NCI-H1417 treated with DMSO at 0.1 percent for 48 hours (cell line): ENCODE measurements around the gene CPNE5.
"Not testable (repeated sequence)": the region's sequence is repeated elsewhere in the genome, so short reads cannot be mapped to it uniquely, and the experiment has no call there.

Experiments used
- DNase-seq: peaks from one replicate; lab custom pipeline; 2025; lab: John Stamatoyannopoulos, UW

CPNE5 gene

DNA sequence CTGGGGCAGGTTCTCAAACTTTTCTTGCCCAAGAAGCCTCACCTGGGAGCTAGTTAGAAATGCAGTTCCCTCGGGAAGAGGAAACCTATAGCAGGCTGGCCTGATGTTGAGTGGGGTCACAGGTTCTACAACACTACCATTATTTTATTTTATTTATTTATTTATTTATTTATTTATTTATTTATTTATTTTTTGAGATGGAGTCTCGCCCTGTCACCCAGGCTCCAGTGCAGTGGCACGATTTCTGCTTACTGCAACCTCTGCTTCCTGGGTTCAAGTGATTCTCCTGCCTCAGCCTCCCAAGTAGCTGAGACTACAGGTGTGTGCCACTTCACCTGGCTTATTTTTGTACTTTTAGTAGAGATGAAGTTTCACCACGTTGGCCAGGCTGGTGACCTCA is 115.3 kb downstream of the CPNE5 start:
- not testable (repeated sequence) for DNase-seq

DNA sequence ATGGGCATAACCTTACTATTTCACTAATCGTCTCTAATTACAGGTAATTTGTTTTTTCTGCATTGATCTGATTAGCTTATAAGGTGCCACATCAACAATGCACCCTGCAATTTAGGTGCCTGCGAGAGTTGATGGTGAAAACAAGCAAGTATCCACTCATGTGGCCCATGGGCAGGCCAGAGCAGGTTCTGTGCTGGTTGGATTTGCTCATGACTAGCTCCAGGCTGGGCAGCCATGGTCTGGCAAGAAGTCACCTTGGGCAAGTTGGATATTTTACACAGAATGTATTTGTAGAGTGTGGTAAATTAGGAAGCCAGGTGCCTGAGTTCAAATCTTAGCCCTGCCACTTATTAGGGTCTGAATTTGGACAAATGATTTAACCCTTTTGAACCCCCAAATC is 116.4 kb downstream of the CPNE5 start:
- DNase-seq = no peak

DNA sequence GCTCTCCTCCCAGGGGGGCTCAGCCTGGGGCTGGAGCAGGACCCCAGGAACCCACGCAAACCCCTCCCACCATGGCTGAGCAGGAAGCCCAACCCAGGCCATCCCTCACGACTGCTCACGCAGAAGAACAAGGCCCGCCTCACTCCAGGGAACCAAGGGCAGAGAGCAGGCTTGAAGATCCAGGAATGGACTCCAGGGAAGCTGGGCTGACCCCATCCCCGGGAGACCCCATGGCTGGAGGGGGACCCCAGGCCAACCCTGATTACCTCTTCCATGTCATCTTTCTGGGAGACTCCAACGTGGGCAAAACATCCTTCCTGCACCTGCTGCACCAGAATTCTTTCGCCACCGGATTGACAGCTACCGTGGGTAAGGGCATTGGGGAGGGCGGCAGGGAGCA is 116.9 kb downstream of the CPNE5 start:
- DNase-seq = no peak

DNA sequence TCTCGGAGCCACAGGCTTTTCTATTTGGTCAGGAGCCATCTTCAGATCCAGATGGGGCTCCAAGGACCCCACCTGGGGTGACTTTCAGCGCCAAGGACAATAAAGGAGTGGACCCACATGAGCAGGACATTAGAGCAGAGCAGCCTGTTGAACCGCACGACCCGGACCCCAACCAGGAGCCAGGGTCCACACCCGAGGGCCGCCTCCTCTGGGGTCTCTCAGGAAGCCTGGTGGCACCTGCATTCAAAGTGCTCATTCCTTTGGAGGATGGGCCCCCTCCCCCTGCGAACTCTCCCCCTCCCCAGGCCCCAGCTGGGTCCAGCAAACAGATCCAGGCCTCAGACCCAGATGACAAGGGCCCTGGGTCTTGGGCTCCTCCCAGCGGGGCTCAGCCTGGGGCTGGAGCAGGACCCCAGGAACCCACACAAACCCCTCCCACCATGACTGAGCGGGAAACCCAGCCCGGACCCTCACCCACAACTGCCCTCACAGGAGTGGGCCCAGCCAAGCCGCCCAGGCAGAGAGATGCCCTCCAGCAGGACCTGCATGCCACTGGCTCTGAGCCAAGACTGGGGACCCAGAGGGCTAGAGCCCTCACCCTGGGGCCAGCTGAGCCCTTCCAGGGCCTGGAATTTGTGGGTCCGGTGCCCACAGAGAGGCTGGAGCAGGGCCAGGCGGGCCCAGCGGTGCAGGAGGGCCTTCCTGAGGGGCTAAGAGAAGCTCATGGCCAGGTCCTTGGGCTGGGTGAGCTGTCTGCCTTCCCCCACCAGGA is 117.7 kb downstream of the CPNE5 start:
- no peak for DNase-seq

DNA sequence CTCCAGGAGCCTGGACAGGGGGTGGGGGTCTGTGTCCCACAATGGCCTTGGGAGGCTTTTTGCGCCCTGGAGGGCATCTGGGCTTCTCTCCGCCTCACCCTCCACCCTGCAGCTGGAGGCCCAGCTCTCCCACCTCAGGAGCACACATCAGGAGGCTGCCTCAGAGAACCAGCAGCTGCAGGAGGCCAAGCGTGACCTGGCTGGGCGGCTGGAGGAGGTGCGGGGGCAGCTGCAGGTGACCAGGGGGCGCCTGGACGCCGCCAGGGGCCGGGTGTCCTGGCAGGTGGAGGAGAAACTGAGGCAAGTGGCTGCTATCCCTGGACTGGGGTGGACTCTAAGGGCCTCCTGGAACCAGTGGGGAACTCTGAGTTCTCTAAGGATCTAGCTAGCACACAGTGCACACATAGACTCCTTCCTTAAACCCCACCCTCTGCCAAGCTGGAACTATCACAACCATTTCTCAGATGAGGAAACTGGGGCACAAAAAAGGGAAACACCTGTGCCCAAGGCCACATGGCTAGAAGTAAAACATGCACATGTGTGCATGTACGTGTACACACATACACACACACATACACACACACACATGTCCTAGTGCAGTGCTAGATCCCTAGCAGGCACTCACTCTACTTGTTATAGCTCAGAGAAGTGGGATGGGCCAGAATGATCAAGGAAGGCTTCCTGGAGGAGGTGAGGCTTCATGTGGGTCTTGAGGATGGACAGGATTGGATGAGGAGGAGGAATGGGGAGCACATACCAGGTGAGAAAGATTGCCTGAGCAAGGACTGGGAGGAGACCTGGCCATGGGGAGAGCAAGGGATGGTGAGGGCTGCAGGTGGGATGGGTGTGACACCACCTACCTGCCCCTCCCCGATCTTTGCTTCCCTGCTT is 118.7 kb downstream of the CPNE5 start:
- DNase-seq = no peak

DNA sequence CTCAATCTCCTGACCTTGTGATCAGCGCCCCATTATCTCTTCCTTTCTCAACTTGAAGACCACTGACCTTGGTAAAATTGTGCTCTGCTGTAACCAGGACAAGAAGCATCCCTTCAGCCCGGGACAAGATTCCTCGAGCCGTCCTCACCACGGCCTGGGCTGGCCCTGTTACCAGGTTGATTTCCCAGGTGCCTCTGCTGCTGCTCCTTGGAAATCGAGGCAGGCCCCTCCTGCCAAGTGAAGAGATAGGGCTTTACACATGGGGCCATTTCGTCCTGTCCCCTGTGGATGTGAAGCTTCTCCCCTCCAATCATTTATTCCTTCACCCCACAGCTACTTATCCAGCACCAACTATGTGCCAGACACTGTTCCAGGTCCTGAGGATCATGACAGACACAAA is 120.1 kb downstream of the CPNE5 start:
- no peak for DNase-seq

DNA sequence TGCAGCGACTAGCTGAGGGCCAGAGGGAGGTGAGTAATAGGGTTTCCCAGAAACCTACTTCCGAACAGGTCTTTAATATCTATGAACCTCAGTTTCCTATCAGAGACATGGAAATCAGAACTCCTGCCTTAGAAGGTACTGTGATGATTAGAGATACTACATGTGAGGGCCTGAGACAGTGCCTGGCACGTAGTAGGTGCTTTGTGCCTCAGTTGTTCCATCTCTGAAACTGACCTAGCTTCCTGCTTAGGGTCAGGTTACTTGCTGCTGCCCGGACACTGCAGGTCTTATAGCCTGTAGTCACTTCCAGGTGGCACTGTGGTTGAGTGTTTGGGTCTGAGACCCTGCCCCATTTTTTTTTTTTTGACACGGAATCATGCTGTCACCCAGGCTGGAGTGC is 120.7 kb downstream of the CPNE5 start:
- no peak for DNase-seq

DNA sequence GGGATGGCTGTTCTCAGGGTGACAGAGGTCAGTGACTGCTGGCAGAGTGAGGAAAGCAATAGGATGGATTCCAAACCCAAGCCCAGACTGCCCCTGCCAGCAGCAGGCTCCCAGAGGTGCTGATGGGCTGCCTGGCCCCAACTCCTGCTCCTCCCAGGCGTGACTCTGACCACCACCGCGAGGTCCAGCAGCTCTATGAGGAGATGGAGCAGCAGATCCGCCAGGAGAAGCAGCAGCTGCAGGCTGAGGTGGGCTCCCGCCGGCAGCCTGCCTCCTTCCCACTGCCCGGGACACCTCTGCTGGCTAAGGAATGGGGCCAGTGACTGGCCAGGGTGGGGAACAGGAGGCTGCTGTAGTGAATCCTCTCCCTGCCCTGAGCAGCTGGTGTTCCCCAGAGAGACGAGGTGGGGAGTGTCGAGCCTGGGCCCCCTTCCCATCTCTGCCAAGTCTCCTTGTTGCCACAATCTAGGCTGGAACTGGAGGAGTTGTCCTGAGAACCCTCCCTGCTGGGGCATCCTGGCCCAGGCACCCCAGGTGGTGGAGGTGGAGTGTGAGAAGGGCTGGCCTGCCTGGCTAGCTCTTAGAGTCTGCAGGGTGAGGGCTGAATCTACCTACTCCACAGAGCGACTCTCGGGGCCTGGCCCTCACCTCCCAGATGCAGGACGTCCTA is 121.2 kb downstream of the CPNE5 start:
- DNase-seq = no peak

DNA sequence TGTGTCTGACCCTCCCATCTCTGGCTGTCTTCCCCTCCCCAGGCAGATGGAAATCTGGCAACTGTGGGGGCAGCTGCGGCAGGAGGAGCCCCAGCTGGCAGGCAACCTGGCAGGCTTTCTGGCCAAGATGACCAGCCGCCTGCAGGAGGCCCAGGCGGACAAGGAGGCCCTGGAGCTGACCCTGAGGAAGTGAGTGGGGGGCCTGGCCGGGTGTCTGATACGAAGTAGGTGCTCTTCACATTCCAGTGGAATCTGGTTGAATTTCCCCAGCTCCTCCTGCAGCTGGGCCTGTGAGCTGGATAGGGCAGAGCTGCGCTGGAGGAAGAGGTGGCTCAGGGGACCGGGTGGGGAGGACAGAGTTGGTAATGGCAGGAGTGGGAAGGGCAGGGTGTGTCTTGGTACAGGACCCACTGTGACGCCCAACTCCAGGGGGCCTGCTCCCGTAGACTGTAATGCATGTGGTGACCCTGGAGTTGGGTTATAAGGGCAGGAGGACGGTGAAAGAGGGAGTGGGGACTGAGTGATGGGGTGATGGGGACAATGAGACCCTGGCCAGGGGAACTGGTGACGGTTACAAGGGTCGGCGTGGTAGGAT is 121.9 kb downstream of the CPNE5 start:
- DNase-seq = no peak

DNA sequence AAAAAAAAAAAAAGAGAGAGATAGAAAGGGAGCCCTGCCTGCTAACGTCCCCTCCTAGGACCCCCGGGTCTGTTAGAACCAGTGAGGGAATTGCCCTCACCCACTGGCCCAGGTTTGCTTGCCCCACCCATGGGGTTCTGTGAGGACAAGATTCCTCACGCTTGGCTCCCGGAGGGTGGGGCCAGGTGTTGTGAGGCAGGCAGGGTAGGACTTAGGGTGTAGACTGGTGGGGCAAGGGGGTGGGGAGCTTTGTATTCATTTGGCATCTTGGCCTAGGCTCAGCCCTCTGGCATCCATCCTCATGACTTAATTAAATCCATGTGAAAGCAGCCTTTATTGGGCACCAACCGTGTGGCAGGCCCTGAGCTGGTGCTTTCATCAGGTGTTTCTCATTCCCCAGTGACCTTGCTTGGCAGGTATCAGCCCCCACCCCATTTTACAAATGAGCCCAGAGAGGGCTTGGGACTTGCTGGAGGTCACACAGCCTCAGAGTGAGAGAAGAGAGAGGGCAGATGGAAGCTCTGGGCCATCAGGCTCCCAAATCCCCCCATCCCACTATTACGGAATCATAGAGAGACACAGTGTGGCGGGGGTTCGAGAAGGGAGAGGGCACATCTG is 122.7 kb downstream of the CPNE5 start:
- DNase-seq = no peak

DNA sequence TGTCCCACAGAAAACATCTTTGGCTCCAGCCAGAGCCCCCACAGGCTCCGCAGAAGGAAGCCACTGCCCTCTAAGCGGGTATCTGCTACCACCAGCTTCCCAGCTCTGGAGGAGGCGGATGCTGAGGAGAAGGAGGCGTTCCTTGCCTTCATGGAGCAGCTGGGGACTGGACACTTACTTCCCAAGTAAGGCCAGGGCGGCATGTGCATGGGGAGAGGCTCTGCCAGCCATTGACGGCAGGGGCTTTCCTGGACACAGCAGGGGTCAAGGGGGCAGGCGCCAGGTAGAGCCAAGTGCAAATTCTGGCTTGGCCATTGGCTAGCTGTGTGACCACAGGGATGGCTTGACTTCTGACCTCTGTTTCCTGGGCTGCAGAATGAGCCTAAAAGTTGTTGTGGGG is 123.8 kb downstream of the CPNE5 start:
- DNase-seq = no peak

DNA sequence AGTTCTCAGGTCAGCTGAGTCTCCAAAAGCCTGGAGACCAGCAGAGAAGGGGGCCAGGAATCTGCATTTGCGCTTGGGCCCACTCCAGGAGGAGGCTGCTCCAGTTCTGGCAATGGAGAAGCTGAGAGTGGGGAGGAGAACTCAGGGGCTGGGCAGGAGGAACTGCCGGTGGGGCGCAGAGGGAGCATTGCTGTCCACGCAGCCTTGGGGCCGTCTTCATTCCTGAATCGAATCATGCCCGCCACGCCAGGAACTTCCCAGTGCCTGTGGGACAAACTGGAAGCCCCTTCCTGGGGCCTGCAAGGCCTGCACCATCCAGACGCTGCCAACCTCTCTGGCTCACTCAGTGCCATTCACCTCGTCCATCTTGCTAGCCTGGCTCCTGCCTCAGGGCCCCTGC is 124.7 kb downstream of the CPNE5 start:
- no peak for DNase-seq

DNA sequence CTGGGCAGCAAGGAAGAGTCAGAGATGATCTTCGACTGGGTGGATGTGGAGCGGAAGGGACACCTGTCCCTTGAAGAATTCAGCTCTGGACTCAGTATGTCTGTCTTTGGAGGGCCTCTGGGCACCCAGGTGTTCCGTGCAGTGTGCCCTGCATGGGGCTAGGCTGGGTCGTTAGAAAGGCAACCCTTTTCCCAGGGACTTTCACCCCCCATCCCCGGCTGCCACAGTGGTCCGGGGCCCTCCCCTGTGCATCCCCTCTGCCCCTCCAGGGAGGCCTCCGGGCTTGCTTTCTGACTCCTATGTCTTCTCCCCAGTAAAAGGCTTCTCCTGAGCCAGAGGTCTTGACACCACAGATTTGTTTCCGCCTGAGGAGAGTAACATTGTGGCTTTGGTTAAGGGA is 125.4 kb downstream of the CPNE5 start:
- no peak for DNase-seq

DNA sequence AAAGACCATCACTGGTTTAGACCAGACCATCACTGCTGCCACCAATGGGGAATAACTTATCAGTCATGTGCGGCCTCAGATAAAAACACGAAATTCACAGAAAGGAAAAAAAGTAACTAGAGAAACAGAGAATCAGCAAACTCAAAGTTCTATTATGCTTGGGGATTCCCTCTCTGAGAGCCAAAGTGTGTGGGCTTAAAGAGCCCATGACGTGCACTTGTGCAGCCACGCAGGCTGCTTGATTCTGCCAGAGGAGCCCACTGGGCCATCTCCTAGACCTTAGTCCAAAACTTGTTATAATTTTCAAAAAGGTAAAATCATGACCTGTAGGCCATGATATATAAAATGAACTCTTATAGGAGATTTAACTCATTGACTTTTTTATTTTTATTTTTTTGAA is 126.4 kb downstream of the CPNE5 start:
- DNase-seq = no peak

DNA sequence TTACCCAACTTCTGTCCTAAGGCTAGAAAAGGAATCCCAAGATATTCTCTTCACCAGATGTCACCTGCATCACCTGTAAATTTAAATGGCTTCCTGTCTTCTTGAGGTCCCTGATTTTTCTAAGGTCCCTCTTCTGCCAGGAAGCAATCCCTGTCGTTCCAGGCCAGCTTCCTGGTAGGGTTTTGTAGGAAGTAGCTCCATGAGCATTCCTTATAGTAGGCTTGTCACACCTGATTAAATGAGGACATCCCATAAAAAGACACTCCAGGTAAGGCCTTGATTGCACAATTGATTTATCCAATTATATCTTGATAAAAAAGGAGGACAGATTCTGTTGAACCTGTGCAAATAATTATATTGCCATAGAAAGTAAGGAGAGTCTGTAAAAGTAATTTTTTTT is 132.9 kb downstream of the CPNE5 start:
- DNase-seq = no peak

DNA sequence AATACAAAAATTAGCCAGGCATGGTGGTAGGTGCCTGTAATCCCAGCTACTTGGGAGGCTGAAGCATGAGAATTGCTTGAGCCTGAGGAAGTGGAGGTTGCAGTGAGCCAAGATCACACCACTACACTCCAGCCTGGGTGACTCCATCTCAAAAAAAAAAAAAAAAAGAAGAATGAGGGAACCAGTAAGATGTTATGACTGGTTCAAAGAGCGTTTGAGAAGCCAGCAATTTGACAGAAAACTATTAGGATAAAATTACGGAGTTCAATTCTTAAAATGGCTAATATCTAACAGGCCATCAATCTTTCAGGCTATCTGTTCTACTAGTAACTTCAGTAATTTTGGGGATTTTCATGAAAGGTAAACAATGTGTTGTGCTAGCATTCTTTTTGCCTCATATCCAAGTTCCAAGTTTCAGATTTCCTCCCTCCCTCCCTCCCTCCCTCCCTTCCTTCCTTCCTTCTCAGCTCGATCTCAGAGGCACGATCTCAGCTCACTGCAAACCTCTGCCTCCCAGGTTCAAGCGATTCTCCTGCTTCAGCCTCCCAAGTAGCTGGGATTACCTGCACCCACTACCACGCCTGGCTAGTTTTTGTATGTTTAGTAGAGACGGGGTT is 134.2 kb downstream of the CPNE5 start:
- DNase-seq = not testable (repeated sequence)

DNA sequence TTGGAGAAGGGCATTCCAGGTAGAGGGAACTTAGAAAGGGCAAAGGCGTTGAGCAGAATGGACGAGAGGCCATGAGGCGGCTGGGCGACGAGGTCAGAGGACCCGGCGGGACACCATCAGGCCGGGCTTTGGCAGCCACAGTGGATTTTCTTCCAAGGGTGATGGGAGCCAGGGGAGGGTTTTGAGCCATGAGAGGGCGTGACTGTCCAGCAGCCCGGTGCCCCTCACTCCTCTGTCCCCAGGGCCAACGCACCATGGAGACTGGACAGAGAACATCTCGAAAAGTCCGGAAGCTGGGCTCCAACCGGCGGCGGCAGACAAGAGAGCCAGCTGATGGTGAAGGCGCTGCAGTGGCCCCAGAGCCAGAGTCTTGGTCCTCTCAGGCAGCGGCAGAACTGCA is 135.3 kb downstream of the CPNE5 start:
- no peak for DNase-seq

DNA sequence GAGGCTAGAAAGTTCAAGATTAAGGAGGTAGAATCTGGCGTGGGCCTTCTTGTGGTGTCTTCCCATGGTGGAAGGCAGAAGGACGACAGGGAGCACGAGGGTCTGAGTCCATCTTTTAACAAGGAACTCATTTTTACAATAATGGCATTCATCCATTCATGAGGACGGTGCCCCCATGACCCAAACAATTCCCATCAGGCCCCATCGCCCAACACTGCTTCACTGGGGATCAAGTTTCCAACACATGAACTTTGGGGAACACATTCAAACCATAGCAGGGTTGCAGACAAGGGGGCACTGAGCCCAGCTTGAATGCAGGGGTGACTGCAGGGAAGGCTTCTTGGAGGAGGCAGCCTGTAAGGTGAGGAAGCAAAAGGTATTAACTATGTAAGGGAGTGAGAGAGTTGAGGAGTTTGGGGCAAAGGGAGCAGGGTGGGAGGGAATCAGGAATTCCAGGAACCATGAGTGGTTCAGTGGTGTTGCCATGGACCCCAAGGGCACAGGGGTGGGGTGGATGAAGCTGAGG is 136.1 kb downstream of the CPNE5 start:
- DNase-seq = no peak

DNA sequence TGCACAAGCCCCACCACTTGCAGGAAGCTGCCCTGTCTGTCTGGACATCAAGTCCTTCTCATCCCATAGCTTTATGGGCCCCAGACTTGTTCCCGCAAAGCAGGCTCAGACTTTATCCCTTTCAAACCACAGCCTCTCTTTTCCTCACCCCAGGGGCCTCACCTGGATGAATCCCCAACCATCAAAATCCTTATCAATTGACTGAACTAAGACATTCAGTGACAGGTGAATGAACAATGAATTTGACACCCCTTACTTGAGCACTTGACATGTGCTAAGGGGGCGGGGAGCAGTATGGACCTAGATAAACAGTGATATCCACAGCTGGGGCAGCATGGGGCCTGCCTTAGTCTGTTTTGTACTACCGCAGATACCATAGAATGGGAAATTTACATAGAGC is 136.6 kb downstream of the CPNE5 start:
- DNase-seq = no peak

DNA sequence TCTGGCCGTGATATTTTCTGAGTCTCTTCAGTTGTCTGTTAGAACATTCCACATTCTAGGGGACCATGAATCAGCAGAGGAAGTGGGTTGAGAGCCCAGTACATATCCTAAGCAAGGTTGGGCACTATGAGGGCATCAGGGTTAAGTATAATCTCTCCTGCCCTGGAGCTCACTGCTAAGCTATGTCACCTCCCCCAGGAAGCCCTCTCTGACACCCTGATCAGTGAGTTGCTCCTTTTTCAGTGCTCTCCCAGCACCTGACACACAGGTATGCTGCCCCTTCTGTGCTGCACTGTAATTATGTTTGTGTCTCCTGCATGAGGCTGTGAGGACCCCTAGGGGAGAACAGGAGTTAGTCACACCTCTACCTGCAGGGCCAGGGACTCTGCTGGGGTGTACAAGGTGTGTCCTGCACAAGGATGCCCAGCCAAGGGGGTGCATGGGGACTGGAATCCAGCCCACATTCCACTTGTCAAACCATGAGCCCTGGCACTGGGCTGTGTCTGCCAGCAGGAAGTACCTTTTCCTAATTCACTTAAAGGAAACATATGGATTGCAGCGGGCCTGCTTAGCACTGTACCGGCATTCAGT is 137.7 kb downstream of the CPNE5 start:
- no peak for DNase-seq

DNA sequence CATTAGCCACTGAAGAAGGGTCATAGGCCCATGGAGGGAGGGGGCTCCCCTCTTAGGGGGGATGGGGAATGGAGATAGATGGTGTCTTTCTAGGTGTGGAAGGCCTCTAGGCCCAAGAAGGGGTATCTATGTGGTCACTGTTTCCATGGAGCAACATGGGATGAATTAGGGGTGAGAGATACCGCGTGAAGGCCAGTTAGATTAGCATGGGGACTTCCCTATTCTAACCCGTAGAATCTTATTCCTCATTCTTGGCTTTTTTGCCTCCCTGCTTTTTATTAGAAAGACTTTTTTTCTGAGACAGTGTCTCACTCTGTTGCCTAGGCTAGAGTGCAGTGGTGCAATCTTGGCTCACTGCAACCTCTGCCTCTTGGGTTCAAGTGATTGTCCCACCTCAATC is 138.4 kb downstream of the CPNE5 start:
- no peak for DNase-seq
